Neural progenitor cell (in vitro differentiated cells): Measurements from ENCODE around the gene MATCAP1.

Experiments
- CTCF ChIP-seq: fragments of 200-600 bp; sonication (generic); IDR thresholded peaks from 2 replicates; pipeline ENCODE4 v1.5.1; 2017; ENCODE audit warnings: antibody characterized with exemption, mild to moderate bottlenecking
- EZH2phosphoT487 ChIP-seq: fragments of 200-600 bp; sonication (generic); IDR thresholded peaks from 2 replicates; pipeline ENCODE4 v1.6.1; 2017; ENCODE audit warnings: antibody characterized with exemption

- TF ChIP-seq EZH2phosphoT487 (no peak), CTCF (no peak)
These were observed 6.3 kb upstream of the MATCAP1 start, which contains the start of gene EXOC3L1 for GRCh38 chr16:67190041-67190440.
